Head of caudate nucleus (tissue), 42 donors: ENCODE results near the gene KCTD21.

Source experiments
- DNase-seq, 42 donors: peaks; one replicate each; pipeline versions ENCODE4 v3.0.0 to v3.0.0-alpha.2; 2020 to 2021; ENCODE audit warnings: mixed read lengths in 7 of 42
- intact Hi-C: fragments of 100-400 bp; cut with DNase I; formaldehyde crosslinking; loops from one replicate; pipeline ENCODE4 v1.15.0; 2022

The KCTD21 gene

GRCh38 chr11:78161346-78161745 lies 27.1 kb downstream of the KCTD21 start:
- no peak for DNase-seq
- intact Hi-C loops = no loop called here

GRCh38 chr11:78160557-78160956 lies 27.9 kb downstream of the KCTD21 start:
- no peak for DNase-seq
- intact Hi-C loops = no loop called here

- peak in 6 of 42 donors; percentile 15 to 38 (median 28) for DNase-seq
- intact Hi-C loops = no loop called here
Observed at GRCh38 chr11:78158987-78159652, 29.3 kb downstream of the KCTD21 start.

GRCh38 chr11:78156127-78156844 lies 32.1 kb downstream of the KCTD21 start:
- DNase-seq = no peak
- intact Hi-C loops = no loop called here

- intact Hi-C loops = no loop called here
- no peak for DNase-seq
Observed at GRCh38 chr11:78151804-78152203, 36.6 kb downstream of the KCTD21 start.

- intact Hi-C loops = no loop called here
- no peak for DNase-seq
Observed at GRCh38 chr11:78150754-78151153, 37.7 kb downstream of the KCTD21 start.

GRCh38 chr11:78150346-78150745 lies 38.1 kb downstream of the KCTD21 start:
- intact Hi-C loops = no loop called here
- DNase-seq = no peak

GRCh38 chr11:78149646-78150045 lies 38.8 kb downstream of the KCTD21 start:
- DNase-seq = peak in 31 of 42 donors; percentile 14 to 78 (median 47)
- intact Hi-C loops = no loop called here

GRCh38 chr11:78147807-78148206 lies 40.6 kb downstream of the KCTD21 start:
- DNase-seq = no peak
- intact Hi-C loops = no loop called here

GRCh38 chr11:78145511-78146025 lies 42.9 kb downstream of the KCTD21 start:
- no peak for DNase-seq
- intact Hi-C loops = no loop called here

GRCh38 chr11:78140392-78141077 lies 47.9 kb downstream of the KCTD21 start:
- DNase-seq = peak in 41 of 42 donors; percentile 25 to 80 (median 54)

GRCh38 chr11:78139422-78140391 lies 48.7 kb downstream of the KCTD21 start, which contains the start of gene ALG8:
TSS of gene ALG8 (minus strand) at chr11:78139626. CDS start at chr11:78139588, 38 bp downstream.
- intact Hi-C loops = no loop called here

More at GRCh38 chr11:78140392-78141077, 47.9 kb downstream of the KCTD21 start:
- intact Hi-C loops = no loop called here

GRCh38 chr11:78138694-78139421 lies 49.6 kb downstream of the KCTD21 start:
- intact Hi-C loops = no loop called here
- peak in 6 of 42 donors; percentile 10 to 37 (median 14) for DNase-seq

More at GRCh38 chr11:78139422-78140391, 48.7 kb downstream of the KCTD21 start, which contains the start of gene ALG8:
- DNase-seq = peak; percentile 85 to 97 (median 94)

GRCh38 chr11:78138291-78138690 lies 50.1 kb downstream of the KCTD21 start:
- DNase-seq = no peak
- intact Hi-C loops = no loop called here

GRCh38 chr11:78132475-78132874 lies 56.0 kb downstream of the KCTD21 start:
- DNase-seq = no peak
- intact Hi-C loops = no loop called here

- peak in 2 of 42 donors; percentile 5 to 11 for DNase-seq
- intact Hi-C loops = no loop called here
Observed at GRCh38 chr11:78131956-78132355, 56.5 kb downstream of the KCTD21 start.

GRCh38 chr11:78127403-78127802 lies 61.0 kb downstream of the KCTD21 start:
- DNase-seq = no peak
- intact Hi-C loops = no loop called here
